A673 (cell line): ENCODE data around the gene ARHGAP12.

ENCODE experiments used
- EZH2 ChIP-seq: fragments of 200-600 bp; sonication (generic); IDR thresholded peaks from 2 replicates; pipeline ENCODE4 v1.6.1; 2017; ENCODE audit warnings: borderline replicate concordance, low read depth, mild to moderate bottlenecking, mixed read lengths, antibody characterized with exemption, low read length; ENCODE audit not compliant: poor library complexity, severe bottlenecking
- TF ChIP-seq, protein P1 (sequence below): fragments of 300-800, 200-600 bp; sonication (generic); conservative IDR thresholded peaks from 2 replicates; pipeline ENCODE4 v1.5.1; 2017; ENCODE audit warnings: low read depth, mild to moderate bottlenecking, antibody characterized with exemption, low read length, moderate library complexity, mixed read lengths

DNA sequence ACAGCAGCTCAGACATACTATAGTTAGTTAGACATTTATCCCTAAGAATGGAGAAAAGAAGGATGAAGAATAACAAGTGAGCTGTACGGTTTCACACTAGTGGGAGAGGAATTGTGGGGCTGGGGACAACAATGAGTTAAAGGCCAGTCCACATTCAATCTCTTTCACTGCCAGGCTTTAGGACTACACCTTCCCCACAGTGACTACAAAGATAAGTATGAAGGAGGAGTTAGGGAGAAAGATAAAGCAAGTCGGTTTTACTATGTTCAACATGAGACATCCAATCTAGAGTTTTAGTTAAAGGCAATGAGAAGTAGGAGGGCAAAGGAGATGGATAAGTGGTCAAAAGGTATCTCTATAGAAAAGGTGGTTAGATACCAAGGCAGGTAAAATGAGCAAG is 16.3 kb downstream of the ARHGAP12 start:
- TF ChIP-seq, protein P1, sequence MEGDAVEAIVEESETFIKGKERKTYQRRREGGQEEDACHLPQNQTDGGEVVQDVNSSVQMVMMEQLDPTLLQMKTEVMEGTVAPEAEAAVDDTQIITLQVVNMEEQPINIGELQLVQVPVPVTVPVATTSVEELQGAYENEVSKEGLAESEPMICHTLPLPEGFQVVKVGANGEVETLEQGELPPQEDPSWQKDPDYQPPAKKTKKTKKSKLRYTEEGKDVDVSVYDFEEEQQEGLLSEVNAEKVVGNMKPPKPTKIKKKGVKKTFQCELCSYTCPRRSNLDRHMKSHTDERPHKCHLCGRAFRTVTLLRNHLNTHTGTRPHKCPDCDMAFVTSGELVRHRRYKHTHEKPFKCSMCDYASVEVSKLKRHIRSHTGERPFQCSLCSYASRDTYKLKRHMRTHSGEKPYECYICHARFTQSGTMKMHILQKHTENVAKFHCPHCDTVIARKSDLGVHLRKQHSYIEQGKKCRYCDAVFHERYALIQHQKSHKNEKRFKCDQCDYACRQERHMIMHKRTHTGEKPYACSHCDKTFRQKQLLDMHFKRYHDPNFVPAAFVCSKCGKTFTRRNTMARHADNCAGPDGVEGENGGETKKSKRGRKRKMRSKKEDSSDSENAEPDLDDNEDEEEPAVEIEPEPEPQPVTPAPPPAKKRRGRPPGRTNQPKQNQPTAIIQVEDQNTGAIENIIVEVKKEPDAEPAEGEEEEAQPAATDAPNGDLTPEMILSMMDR = no peak
- TF ChIP-seq EZH2 = no peak
